HepG2 (cell line): ENCODE measurements around the gene CUEDC2. TPM values are rescaled to one million over a fixed set of nuclear protein-coding genes. Genes with fewer than 3 reads are reported as not detected.

ENCODE experiments used
- ATAC-seq: fragments of 200-7000 bp; cut with Tn5 transposase; 3 replicates; pipeline ENCODE4 v1.9.1; 2020; ENCODE audit warnings: mild to moderate bottlenecking, moderate library complexity
- BruUV-seq: library from RNA; stranded (reverse); fragments of 400-500 nt; replicated peaks from 2 replicates; lab custom pipeline; 2021; lab: Mats Ljungman, UMichigan
- CTCF ChIA-PET: fragments of 300-600 bp; formaldehyde crosslinking; extraction: SDS; loops from one replicate; lab custom pipeline; 2021; ENCODE audit warnings: low total read pairs, inconsistent platforms, low intra/inter-chr PET ratio; lab: Yijun Ruan, JAX
- POLR2A ChIA-PET: fragments of 350-600 bp; sonication (Branson Sonifier 250); formaldehyde crosslinking; loops from one replicate; lab custom pipeline; 2020; ENCODE audit warnings: antibody characterized with exemption, inconsistent platforms; lab: Yijun Ruan, JAX
- DNase-seq: peaks from one replicate; pipeline ENCODE4 v3.0.0-alpha.2; 2015; ENCODE audit warnings: low spot score
- FAIRE-seq: peaks from 3 replicates; lab custom pipeline; 2011; peaks lifted over from hg19 to GRCh38; lab: Jason Lieb, UNC
- H2AFZ ChIP-seq: one replicate; pipeline ENCODE4 v1.6.1; 2011; ENCODE audit warnings: low read length, inconsistent platforms
- H3K27ac ChIP-seq: fragments of 300-600 bp; 3 replicates; pipeline ENCODE4 v1.8.0; 2011; ENCODE audit warnings: mixed run types, mild to moderate bottlenecking, mixed read lengths, low read length, inconsistent platforms; ENCODE audit not compliant: insufficient read depth; ENCODE audit errors: extremely low read length
- H3K27me3 ChIP-seq, 2 experiments: fragments of 200-600 bp in 1 of 2; 2 replicates in 1 of 2; 3 replicates in 1 of 2; pipeline versions ENCODE4 v1.6.0 to v1.8.0; 2011; ENCODE audit warnings: low read length in 2 of 2, mild to moderate bottlenecking in 2 of 2, moderate library complexity in 2 of 2, inconsistent platforms in 1 of 2; ENCODE audit not compliant: insufficient read depth in 2 of 2, control insufficient read depth in 1 of 2
- H3K36me3 ChIP-seq, 2 experiments: fragments of 200-600 bp in 1 of 2; replicated peaks in 1 of 2; 2 replicates in 1 of 2; 3 replicates in 1 of 2; pipeline versions ENCODE4 v1.5.1 to v1.8.0; 2011; ENCODE audit warnings: low read length in 2 of 2, inconsistent platforms in 1 of 2; ENCODE audit not compliant: insufficient read depth in 2 of 2, control insufficient read depth in 1 of 2
- H3K4me1 ChIP-seq: 2 replicates; pipeline ENCODE4 v1.5.1; 2012; ENCODE audit warnings: low read length, inconsistent platforms; ENCODE audit not compliant: insufficient read depth
- H3K4me2 ChIP-seq: 2 replicates; pipeline ENCODE4 v1.6.0; 2011; ENCODE audit warnings: low read depth, low read length, inconsistent platforms
- H3K4me3 ChIP-seq, 3 experiments: fragments of 200-600 bp in 1 of 3; sonication (generic), shearing (Covaris generic) in 1 of 3; replicated peaks in 1 of 3; 2 replicates each; pipeline ENCODE4 v1.5.1; 2011 to 2016; ENCODE audit warnings: low read length in 3 of 3, inconsistent platforms in 2 of 3, low read depth in 2 of 3, mild to moderate bottlenecking in 2 of 3, control low read depth in 1 of 3, mixed read lengths in 1 of 3; ENCODE audit not compliant: insufficient read depth in 1 of 3
- H3K79me2 ChIP-seq: one replicate; pipeline ENCODE4 v1.6.1; 2011; ENCODE audit warnings: low read length, inconsistent platforms; ENCODE audit not compliant: insufficient read depth
- H3K9ac ChIP-seq: 2 replicates; pipeline ENCODE4 v1.6.0; 2011; ENCODE audit warnings: mild to moderate bottlenecking, low read depth, low read length, inconsistent platforms; ENCODE audit not compliant: insufficient read depth
- H3K9me3 ChIP-seq: 2 replicates; pipeline ENCODE4 v1.5.1; 2012; ENCODE audit warnings: mild to moderate bottlenecking, low read length
- H4K20me1 ChIP-seq: 2 replicates; pipeline ENCODE4 v1.6.0; 2011; ENCODE audit warnings: inconsistent platforms, mild to moderate bottlenecking, low read length, moderate library complexity; ENCODE audit not compliant: insufficient read depth
- AGO1 ChIP-seq: fragments of 200-400 bp; formaldehyde crosslinking; IDR thresholded peaks from 2 replicates; pipeline ENCODE4 v1.6.1; 2017; ENCODE audit warnings: mild to moderate bottlenecking, low read depth, low read length, moderate library complexity; ENCODE audit not compliant: poor library complexity, severe bottlenecking
- ARID3A ChIP-seq: IDR thresholded peaks from 2 replicates; pipeline ENCODE4 v1.6.1; 2012; ENCODE audit warnings: low read depth, low read length, improper control_type of control experiment
- HNRNPUL1 ChIP-seq: fragments of 200-400 bp; formaldehyde crosslinking; IDR thresholded peaks from 2 replicates; pipeline ENCODE4 v1.6.1; 2017; ENCODE audit warnings: low read depth, mild to moderate bottlenecking, low read length, moderate library complexity
- KLF6 ChIP-seq: IDR thresholded peaks from 2 replicates; pipeline ENCODE4 v1.8.0; 2016; ENCODE audit warnings: missing biosample characterization, missing genetic modification reagents
- MAFG ChIP-seq: sonication (generic); formaldehyde crosslinking; IDR thresholded peaks from 2 replicates; pipeline ENCODE4 v1.5.1; 2020; ENCODE audit warnings: mild to moderate bottlenecking, missing genetic modification reagents
- NCOA5 ChIP-seq: sonication (generic); formaldehyde crosslinking; IDR thresholded peaks from 2 replicates; pipeline ENCODE4 v1.4.0; 2020; ENCODE audit warnings: missing genetic modification reagents
- PHF8 ChIP-seq: sonication (generic); formaldehyde crosslinking; IDR thresholded peaks from 2 replicates; pipeline ENCODE4 v1.5.0; 2020; ENCODE audit warnings: missing genetic modification reagents
- PLRG1 ChIP-seq: fragments of 450-650 bp; conservative IDR thresholded peaks from 2 replicates; pipeline ENCODE4 v1.6.1; 2016
- SAFB2 ChIP-seq: sonication (generic); formaldehyde crosslinking; IDR thresholded peaks from 2 replicates; pipeline ENCODE4 v1.5.1; 2020; ENCODE audit warnings: missing genetic modification reagents, low read depth, mild to moderate bottlenecking, borderline replicate concordance
- SOX5 ChIP-seq: IDR thresholded peaks from 2 replicates; pipeline ENCODE4 v1.6.1; 2016; ENCODE audit warnings: borderline replicate concordance
- TOPORS ChIP-seq: sonication (generic); formaldehyde crosslinking; IDR thresholded peaks from 2 replicates; pipeline ENCODE4 v1.8.0; 2023; ENCODE audit warnings: mild to moderate bottlenecking, missing genetic modification reagents
- TSC22D2 ChIP-seq: sonication (generic); formaldehyde crosslinking; IDR thresholded peaks from 2 replicates; pipeline ENCODE4 v1.5.1; 2020; ENCODE audit warnings: missing genetic modification reagents, mild to moderate bottlenecking, borderline replicate concordance
- ZNF205 ChIP-seq: IDR thresholded peaks from 2 replicates; pipeline ENCODE4 v1.6.1; 2018; ENCODE audit warnings: missing biosample characterization, missing genetic modification reagents
- ZNF337 ChIP-seq: sonication (generic); formaldehyde crosslinking; IDR thresholded peaks from 2 replicates; pipeline ENCODE4 v1.5.1; 2020; ENCODE audit warnings: missing genetic modification reagents, low read depth, mild to moderate bottlenecking, borderline replicate concordance
- ZNF577 ChIP-seq: sonication (generic); formaldehyde crosslinking; IDR thresholded peaks from 2 replicates; pipeline ENCODE4 v1.4.0; 2020; ENCODE audit warnings: mild to moderate bottlenecking, low read depth, missing genetic modification reagents, borderline replicate concordance
- ZNF777 ChIP-seq: sonication (generic); formaldehyde crosslinking; IDR thresholded peaks from 2 replicates; pipeline ENCODE4 v1.4.0; 2020; ENCODE audit warnings: missing genetic modification reagents
- WGBS: methylation state at CpG from one replicate; pipeline ENCODE4 v1.1.6; 2017; ENCODE audit warnings: low lambda C conversion rate; 5-methylcytosine and 5-hydroxymethylcytosine counted together
- in situ Hi-C: cut with HindIII; loops from 2 replicates; pipeline ENCODE4 v1.10.0; 2017; ENCODE audit warnings: low pct_unique_long_range_greater_than_20kb; ENCODE audit not compliant: extremely low pct_ligation_motif_present
- intact Hi-C: fragments of 100-400 bp; cut with micrococcal nuclease; formaldehyde crosslinking; loops from one replicate; pipeline ENCODE4 v1.10.0; 2022; ENCODE audit not compliant: unreplicated experiment
- polyA plus RNA-seq, 8 experiments: library from polyadenylated mRNA; depleted of rRNA in 3 of 8; stranded (reverse) in 7 of 8; unstranded in 1 of 8; fragments of >200 nt; fragmentation: Illumina TruSeq in 4 of 8; extraction: Trizol in 4 of 8; gene quantifications; 2 replicates each; pipeline versions ENCODE4 v1.2.1 to v1.2.3, GENCODE V29; 2011 to 2016; ENCODE audit warnings: low read depth in 4 of 8, missing spikeins in 1 of 8, mixed read lengths in 1 of 8; ENCODE audit not compliant: insufficient read depth in 1 of 8
- total RNA-seq, 5 experiments: library from RNA; depleted of rRNA; stranded (reverse); fragments of >200 nt; fragmentation: Illumina TruSeq; extraction: Trizol; gene quantifications; 2 replicates each; pipeline ENCODE4 v1.2.3, GENCODE V29; 2016; ENCODE audit warnings: low read depth in 1 of 5

CUEDC2 gene
- total and polyA plus RNA-seq, 2 of the 13 experiments (the other 11 are each of a cell fraction or from before 2014, with no cell fraction given): 13.1 to 18.4 TPM

GRCh38 chr10:102437515-102437914, 5.1 kb upstream of the CUEDC2 start:
- WGBS: 95% methylated on average over 3 of the region's 3 CpGs
- intact Hi-C loops: no loop called here

More at GRCh38 chr10:102437515-102437914, 5.1 kb upstream of the CUEDC2 start:
- in situ Hi-C loops: no loop called here
- Histone ChIP-seq H3K27me3 (no peaks in the 10 kb centered on the region), H3K4me1 (peaks cover 51% of the 10 kb centered on the region), H2AFZ (no peak overlapping the region), H3K79me2 (no peaks in the 10 kb centered on the region), H3K9me3 (no peaks in the 10 kb centered on the region), H3K36me3 (no peaks in the 10 kb centered on the region), H3K9ac (no peak overlapping the region), H4K20me1 (no peaks in the 10 kb centered on the region), H3K4me2 (no peak overlapping the region), H3K27ac (no peak overlapping the region), H3K4me3 (no peak overlapping the region)
- POLR2A ChIA-PET: interaction anchor here (5.9 to 6.8 kb wide), 2 partner anchors 16 to 25 kb away, joined by 67 to 135 read pairs; partner anchors contain the start of gene FBXL15
- FAIRE-seq (no peak), ATAC-seq (no peak), DNase-seq (no peak)
- no TSS peak for BruUV-seq
- TF ChIP-seq ZNF337 (CRISPR knock-in tag): no peak
- TF ChIP-seq KLF6 (CRISPR knock-in tag): no peak
- no peak for TF ChIP-seq SOX5 (CRISPR knock-in tag)
- TF ChIP-seq TSC22D2 (CRISPR knock-in tag): no peak
- no peak for TF ChIP-seq ZNF577 (CRISPR knock-in tag)
- no peak for TF ChIP-seq ZNF777 (CRISPR knock-in tag)
- TF ChIP-seq NCOA5 (CRISPR knock-in tag): no peak
- no peak for TF ChIP-seq ZNF205 (CRISPR knock-in tag)
- no peak for TF ChIP-seq HNRNPUL1
- no peak for TF ChIP-seq PLRG1
- TF ChIP-seq MAFG (CRISPR knock-in tag): no peak
- TF ChIP-seq SAFB2: no peak
- TF ChIP-seq AGO1: no peak
- no peak for TF ChIP-seq TOPORS (CRISPR knock-in tag)
- TF ChIP-seq PHF8 (CRISPR knock-in tag): no peak
- no peak for TF ChIP-seq ARID3A
- CTCF ChIA-PET: no interaction called here
